Measurements from ENCODE around the gene ZDHHC11B. TPM values are rescaled to one million over a fixed set of nuclear protein-coding genes. Genes with fewer than 3 reads are reported as not detected.
A peak's percentile ranks its signal among the peaks of the same experiment; 100 is the strongest.
"Not testable (repeated sequence)": the region's sequence is repeated elsewhere in the genome, so short reads cannot be mapped to it uniquely, and the experiment has no call there.

The ZDHHC11B gene
- total RNA-seq, 3 donors from 2014 or later (not counting 1 experiment from before 2014, with no cell fraction given), result 0.85 to 7.3 (median 2.2) TPM

DNA sequence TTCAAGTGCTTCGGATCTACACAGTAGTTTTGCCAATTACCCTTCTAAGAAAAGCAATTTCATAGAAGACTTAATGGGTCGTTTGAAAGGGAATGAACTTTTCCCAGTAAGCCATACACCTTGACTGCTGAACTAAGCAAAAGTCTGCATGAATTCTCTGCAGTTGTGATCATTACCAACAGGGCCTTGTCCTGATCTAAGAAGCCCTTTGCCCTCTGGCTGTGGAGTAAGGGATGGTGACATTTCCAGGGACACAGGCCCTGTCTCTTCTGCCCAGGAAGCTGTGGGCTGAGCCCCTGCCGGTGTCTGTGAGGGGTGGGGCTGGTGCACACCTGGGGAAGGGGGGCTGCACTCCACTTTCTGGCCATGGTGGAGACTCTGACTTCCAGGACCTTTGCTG is 35.7 kb upstream of the ZDHHC11B start:
- ATAC-seq (no peak), DNase-seq (no peak)
- H3K27me3 ChIP-seq (ENCODE audit: control insufficient read depth, insufficient read depth, low read length), result no peaks in the 10 kb centered on the region
- no peaks in the 10 kb centered on the region for H3K9me3 ChIP-seq (ENCODE audit: control insufficient read depth, insufficient read depth, low read length)
- no peak overlapping the region for H3K27ac ChIP-seq (ENCODE audit: low read length)
- Mint-ChIP-seq H3K27me3 (ENCODE audit: low read depth in 2 of 2) (peaks cover 0 to 3% of the 10 kb centered on the region in 2 donors), H3K4me1 (no peaks in the 10 kb centered on the region), H3K9me3 (no peaks in the 10 kb centered on the region), H3K36me3 (no peaks in the 10 kb centered on the region), H3K4me3 (no peak overlapping the region), H3K27ac (no peak overlapping the region)
- H3K36me3 ChIP-seq (ENCODE audit: control insufficient read depth, insufficient read depth, low read length), result no peaks in the 10 kb centered on the region
- no peak overlapping the region for H3K4me3 ChIP-seq (ENCODE audit: low read length)
- WGBS (ENCODE audit: insufficient coverage), result 63% methylated on average over 3 of the region's 3 CpGs
- intact Hi-C loops (cut with micrococcal nuclease), result no loop called here
- no peaks in the 10 kb centered on the region for H3K4me1 ChIP-seq (ENCODE audit: control insufficient read depth, insufficient read depth, low read length)
- TF ChIP-seq, protein P1, sequence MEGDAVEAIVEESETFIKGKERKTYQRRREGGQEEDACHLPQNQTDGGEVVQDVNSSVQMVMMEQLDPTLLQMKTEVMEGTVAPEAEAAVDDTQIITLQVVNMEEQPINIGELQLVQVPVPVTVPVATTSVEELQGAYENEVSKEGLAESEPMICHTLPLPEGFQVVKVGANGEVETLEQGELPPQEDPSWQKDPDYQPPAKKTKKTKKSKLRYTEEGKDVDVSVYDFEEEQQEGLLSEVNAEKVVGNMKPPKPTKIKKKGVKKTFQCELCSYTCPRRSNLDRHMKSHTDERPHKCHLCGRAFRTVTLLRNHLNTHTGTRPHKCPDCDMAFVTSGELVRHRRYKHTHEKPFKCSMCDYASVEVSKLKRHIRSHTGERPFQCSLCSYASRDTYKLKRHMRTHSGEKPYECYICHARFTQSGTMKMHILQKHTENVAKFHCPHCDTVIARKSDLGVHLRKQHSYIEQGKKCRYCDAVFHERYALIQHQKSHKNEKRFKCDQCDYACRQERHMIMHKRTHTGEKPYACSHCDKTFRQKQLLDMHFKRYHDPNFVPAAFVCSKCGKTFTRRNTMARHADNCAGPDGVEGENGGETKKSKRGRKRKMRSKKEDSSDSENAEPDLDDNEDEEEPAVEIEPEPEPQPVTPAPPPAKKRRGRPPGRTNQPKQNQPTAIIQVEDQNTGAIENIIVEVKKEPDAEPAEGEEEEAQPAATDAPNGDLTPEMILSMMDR (IDR thresholded peaks at IDR 0.05), result no peak

- H3K27me3 Mint-ChIP-seq (ENCODE audit: low read depth in 2 of 2), result peaks cover 0 to 3% of the 10 kb centered on the region in 2 donors
- no peaks in the 10 kb centered on the region for H3K9me3 Mint-ChIP-seq
- 82% methylated on average over 3 of the region's 3 CpGs for WGBS (ENCODE audit: insufficient coverage)
- no peaks in the 10 kb centered on the region for H3K9me3 ChIP-seq (ENCODE audit: control insufficient read depth, insufficient read depth, low read length)
- no peaks in the 10 kb centered on the region for H3K36me3 Mint-ChIP-seq
- no peaks in the 10 kb centered on the region for H3K4me1 Mint-ChIP-seq
- TF ChIP-seq, protein P1 (IDR thresholded peaks at IDR 0.05), result no peak
- DNase-seq (no peak), ATAC-seq (no peak)
- no peak overlapping the region for H3K27ac ChIP-seq (ENCODE audit: low read length)
- H3K4me3 ChIP-seq (ENCODE audit: low read length), result no peak overlapping the region
- H3K36me3 ChIP-seq (ENCODE audit: control insufficient read depth, insufficient read depth, low read length), result no peaks in the 10 kb centered on the region
- H3K27me3 ChIP-seq (ENCODE audit: control insufficient read depth, insufficient read depth, low read length), result no peaks in the 10 kb centered on the region
- intact Hi-C loops (cut with micrococcal nuclease), result no loop called here
- H3K4me1 ChIP-seq (ENCODE audit: control insufficient read depth, insufficient read depth, low read length), result no peaks in the 10 kb centered on the region
- no peak overlapping the region for H3K27ac Mint-ChIP-seq
- H3K4me3 Mint-ChIP-seq, result no peak overlapping the region
Observed at GRCh38 chr5:819078-819477, 34.5 kb upstream of the ZDHHC11B start.

- Mint-ChIP-seq H3K27me3 (ENCODE audit: low read depth in 2 of 2) (peaks cover 0 to 3% of the 10 kb centered on the region in 2 donors), H3K4me3 (no peak overlapping the region), H3K36me3 (no peaks in the 10 kb centered on the region), H3K4me1 (no peaks in the 10 kb centered on the region), H3K27ac (no peak overlapping the region), H3K9me3 (no peaks in the 10 kb centered on the region)
- TF ChIP-seq, protein P1 (IDR thresholded peaks at IDR 0.05), result no peak
- Histone ChIP-seq H3K9me3 (ENCODE audit: control insufficient read depth, insufficient read depth, low read length) (no peaks in the 10 kb centered on the region), H3K4me3 (ENCODE audit: low read length) (no peak overlapping the region), H3K36me3 (ENCODE audit: control insufficient read depth, insufficient read depth, low read length) (no peaks in the 10 kb centered on the region), H3K4me1 (ENCODE audit: control insufficient read depth, insufficient read depth, low read length) (no peaks in the 10 kb centered on the region), H3K27ac (ENCODE audit: low read length) (no peak overlapping the region), H3K27me3 (ENCODE audit: control insufficient read depth, insufficient read depth, low read length) (no peaks in the 10 kb centered on the region)
- DNase-seq (no peak), ATAC-seq (no peak)
- intact Hi-C loops (cut with micrococcal nuclease), result no loop called here
- WGBS (ENCODE audit: insufficient coverage), result 95% methylated on average over 15 of the region's 15 CpGs
Observed at GRCh38 chr5:816176-816575, 31.6 kb upstream of the ZDHHC11B start.

DNA sequence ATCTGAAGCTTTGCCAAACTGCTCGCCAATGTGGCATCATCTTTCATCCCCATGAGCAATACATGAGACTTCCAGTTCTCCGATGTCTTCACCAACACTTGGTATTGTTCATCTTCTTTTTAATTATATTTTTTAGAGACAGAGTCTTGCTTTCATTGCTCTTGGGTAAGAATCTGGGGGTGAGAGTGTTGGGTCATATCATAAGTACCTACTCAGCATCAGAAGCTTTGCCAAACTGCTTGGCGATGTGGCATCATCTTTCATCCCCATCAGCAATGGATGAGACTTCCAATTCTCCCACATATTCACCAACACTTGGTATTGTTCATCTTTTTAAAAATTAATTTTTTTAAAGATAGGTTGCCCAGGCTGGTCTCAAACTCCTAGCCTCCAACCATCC is 30.9 kb upstream of the ZDHHC11B start:
- no peak overlapping the region for H3K4me3 Mint-ChIP-seq
- H3K4me1 ChIP-seq (ENCODE audit: control insufficient read depth, insufficient read depth, low read length), result no peaks in the 10 kb centered on the region
- intact Hi-C loops (cut with micrococcal nuclease), result no loop called here
- no peaks in the 10 kb centered on the region for H3K9me3 Mint-ChIP-seq
- ATAC-seq (no peak), DNase-seq (no peak)
- WGBS (ENCODE audit: insufficient coverage), result 100% methylated on average over 1 of the region's 3 CpGs
- H3K27ac ChIP-seq (ENCODE audit: low read length), result no peak overlapping the region
- no peaks in the 10 kb centered on the region for H3K36me3 Mint-ChIP-seq
- H3K4me3 ChIP-seq (ENCODE audit: low read length), result no peak overlapping the region
- no peaks in the 10 kb centered on the region for H3K36me3 ChIP-seq (ENCODE audit: control insufficient read depth, insufficient read depth, low read length)
- no peak overlapping the region for H3K27ac Mint-ChIP-seq
- no peaks in the 10 kb centered on the region for H3K27me3 ChIP-seq (ENCODE audit: control insufficient read depth, insufficient read depth, low read length)
- H3K27me3 Mint-ChIP-seq (ENCODE audit: low read depth in 2 of 2), result peaks cover 0 to 3% of the 10 kb centered on the region in 2 donors
- no peaks in the 10 kb centered on the region for H3K9me3 ChIP-seq (ENCODE audit: control insufficient read depth, insufficient read depth, low read length)
- TF ChIP-seq, protein P1 (IDR thresholded peaks at IDR 0.05), result no peak
- no peaks in the 10 kb centered on the region for H3K4me1 Mint-ChIP-seq

DNA sequence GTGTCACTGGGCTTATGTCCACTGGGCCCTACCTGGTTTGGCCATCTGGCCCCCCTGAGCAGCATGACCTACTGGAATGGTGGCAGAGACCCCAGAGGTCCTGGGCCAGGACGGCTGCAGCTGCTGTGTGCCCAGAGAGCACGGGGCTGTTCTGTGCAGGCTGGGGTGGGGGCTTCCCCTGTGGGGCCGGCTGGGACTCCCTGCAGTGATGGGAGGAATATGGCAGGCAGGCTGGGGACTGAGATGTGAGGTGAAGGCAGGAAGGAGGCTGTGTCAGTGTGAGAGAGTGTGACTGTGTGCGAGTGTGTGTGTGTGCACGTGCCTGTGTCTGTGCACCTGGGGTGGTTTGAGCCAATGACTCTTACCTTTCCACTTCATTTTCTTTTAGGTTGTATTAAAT is 29.0 kb upstream of the ZDHHC11B start:
- H3K27me3 ChIP-seq (ENCODE audit: control insufficient read depth, insufficient read depth, low read length); H3K27ac ChIP-seq (ENCODE audit: low read length); H3K36me3 ChIP-seq (ENCODE audit: control insufficient read depth, insufficient read depth, low read length); H3K9me3 Mint-ChIP-seq; H3K27me3 Mint-ChIP-seq (ENCODE audit: low read depth in 2 of 2); H3K4me1 Mint-ChIP-seq; DNase-seq; H3K36me3 Mint-ChIP-seq; H3K27ac Mint-ChIP-seq; H3K4me3 ChIP-seq (ENCODE audit: low read length); H3K4me3 Mint-ChIP-seq; H3K4me1 ChIP-seq (ENCODE audit: control insufficient read depth, insufficient read depth, low read length); H3K9me3 ChIP-seq (ENCODE audit: control insufficient read depth, insufficient read depth, low read length); intact Hi-C loops (cut with micrococcal nuclease): not testable (repeated sequence)
- peak in 1 of 3 donors; percentile 12 for ATAC-seq
- no CpG with 5 or more reads among the region's 5 CpGs for WGBS (ENCODE audit: insufficient coverage)

Measured in natural killer cell (primary cell).